Peyer's patch (tissue), 4 donors: ENCODE results near the gene ULK2. TPM values are rescaled to one million over a fixed set of nuclear protein-coding genes. Genes with fewer than 3 reads are reported as not detected.

Source experiments
- DNase-seq, 3 donors: peaks; one replicate each; pipeline ENCODE4 v3.0.0-alpha.2; 2017 to 2019
- H3K27ac ChIP-seq, 4 donors: fragments of 200-600 bp; sonication (generic); one replicate each; pipeline ENCODE4 v1.5.1; 2016 to 2019
- H3K27me3 ChIP-seq, 2 donors: fragments of 200-600 bp; sonication (generic); one replicate each; pipeline ENCODE4 v1.5.1; 2019
- H3K36me3 ChIP-seq, 3 donors: fragments of 200-600 bp; sonication (generic); one replicate each; pipeline ENCODE4 v1.5.1; 2016 to 2019
- H3K4me1 ChIP-seq, 4 donors: fragments of 200-600 bp; sonication (generic); one replicate each; pipeline ENCODE4 v1.5.1; 2016 to 2019
- H3K4me3 ChIP-seq, 4 donors: fragments of 200-600 bp; sonication (generic); 1 replicate in 3 of 4; 2 replicates in 1 of 4; pipeline ENCODE4 v1.5.1; 2016 to 2019; ENCODE audit warnings: mild to moderate bottlenecking in 1 of 4
- H3K9me3 ChIP-seq, 4 donors: fragments of 200-600 bp; sonication (generic); one replicate each; pipeline ENCODE4 v1.5.1; 2016 to 2019; ENCODE audit warnings: mild to moderate bottlenecking in 1 of 4
- CTCF ChIP-seq, 6 experiments: fragments of 450-650 bp in 4 of 6; fragments of 200-600 bp in 2 of 6; sonication (generic) in 1 of 6; IDR thresholded peaks; one replicate each; pipeline ENCODE4 v1.5.1; 2017 to 2019; ENCODE audit warnings: antibody characterized with exemption in 6 of 6, mild to moderate bottlenecking in 3 of 6, moderate library complexity in 1 of 6
- POLR2A ChIP-seq, 2 donors: fragments of 450-650 bp; IDR thresholded peaks; one replicate each; pipeline ENCODE4 v1.5.1; 2017; ENCODE audit warnings: antibody characterized with exemption in 2 of 2, mild to moderate bottlenecking in 2 of 2, moderate library complexity in 2 of 2
- total RNA-seq, 4 donors: library from RNA; depleted of rRNA; stranded (reverse); fragments of >200 nt; gene quantifications; one replicate each; pipeline ENCODE4 v1.1.0, GENCODE V29; 2016

Gene ULK2
- total RNA-seq, 4 donors from 2014 or later = 2.8 to 8.8 (median 5.3) TPM

- no peaks in the 10 kb centered on the region for H3K4me1 ChIP-seq
- no peaks in the 10 kb centered on the region for H3K27me3 ChIP-seq
- H3K36me3 ChIP-seq = peaks cover 0 to 17% (median 0%) of the 10 kb centered on the region in 3 donors
- no peak for TF ChIP-seq CTCF (IDR thresholded peaks at IDR 0.05)
- no peak for TF ChIP-seq POLR2A (IDR thresholded peaks at IDR 0.05)
- H3K9me3 ChIP-seq = no peaks in the 10 kb centered on the region
- no peak overlapping the region for H3K27ac ChIP-seq
- no peak for DNase-seq
- no peak overlapping the region for H3K4me3 ChIP-seq
These were observed 62.7 kb downstream of the ULK2 start for GRCh38 chr17:19805006-19805405.

- DNase-seq = no peak
- H3K36me3 ChIP-seq = peaks cover 0 to 42% (median 0%) of the 10 kb centered on the region in 3 donors
These were observed 67.2 kb downstream of the ULK2 start for GRCh38 chr17:19800571-19800970.

GRCh38 chr17:19799796-19800195 lies 67.9 kb downstream of the ULK2 start:
- no peaks in the 10 kb centered on the region for H3K4me1 ChIP-seq
- H3K9me3 ChIP-seq = peaks cover 0 to 12% (median 0%) of the 10 kb centered on the region in 4 donors
- no peak overlapping the region for H3K4me3 ChIP-seq
- no peak overlapping the region for H3K27ac ChIP-seq
- TF ChIP-seq CTCF (IDR thresholded peaks at IDR 0.05) = no peak
- TF ChIP-seq POLR2A (IDR thresholded peaks at IDR 0.05) = no peak
- DNase-seq = no peak
- H3K27me3 ChIP-seq = no peaks in the 10 kb centered on the region
- H3K36me3 ChIP-seq = peaks cover 0 to 50% (median 0%) of the 10 kb centered on the region in 3 donors

More at GRCh38 chr17:19800571-19800970, 67.2 kb downstream of the ULK2 start:
- H3K27me3 ChIP-seq = no peaks in the 10 kb centered on the region
- no peak overlapping the region for H3K27ac ChIP-seq
- H3K9me3 ChIP-seq = peaks cover 0 to 12% (median 0%) of the 10 kb centered on the region in 4 donors
- no peaks in the 10 kb centered on the region for H3K4me1 ChIP-seq
- TF ChIP-seq POLR2A (IDR thresholded peaks at IDR 0.05) (no peak), CTCF (IDR thresholded peaks at IDR 0.05) (no peak)
- H3K4me3 ChIP-seq = no peak overlapping the region

GRCh38 chr17:19796457-19796856 lies 71.3 kb downstream of the ULK2 start:
- H3K36me3 ChIP-seq = peaks cover 0 to 66% (median 0%) of the 10 kb centered on the region in 3 donors
- no peak for DNase-seq
- H3K27me3 ChIP-seq = no peaks in the 10 kb centered on the region
- H3K27ac ChIP-seq = no peak overlapping the region
- no peaks in the 10 kb centered on the region for H3K4me1 ChIP-seq
- peaks cover 0 to 12% (median 0%) of the 10 kb centered on the region in 4 donors for H3K9me3 ChIP-seq
- H3K4me3 ChIP-seq = no peak overlapping the region
- TF ChIP-seq CTCF (IDR thresholded peaks at IDR 0.05) (no peak), POLR2A (IDR thresholded peaks at IDR 0.05) (no peak)

- TF ChIP-seq CTCF (IDR thresholded peaks at IDR 0.05) (no peak), POLR2A (IDR thresholded peaks at IDR 0.05) (no peak)
- DNase-seq = no peak
- no peaks in the 10 kb centered on the region for H3K27me3 ChIP-seq
- H3K27ac ChIP-seq = no peak overlapping the region
- no peaks in the 10 kb centered on the region for H3K4me1 ChIP-seq
- H3K4me3 ChIP-seq = no peak overlapping the region
- H3K9me3 ChIP-seq = peaks cover 0 to 7% (median 0%) of the 10 kb centered on the region in 4 donors
- peaks cover 0 to 45% (median 0%) of the 10 kb centered on the region in 3 donors for H3K36me3 ChIP-seq
These were observed 75.7 kb downstream of the ULK2 start for GRCh38 chr17:19791918-19792550.
